Left renal cortex interstitium (tissue), 4 donors: Measurements from ENCODE around the gene EP400. TPM values are rescaled to one million over a fixed set of nuclear protein-coding genes. Genes with fewer than 3 reads are reported as not detected.

ENCODE experiments used
- DNase-seq, 4 donors: peaks; one replicate each; pipeline ENCODE4 v3.0.0-alpha.2; 2013; ENCODE audit warnings: low read depth in 4 of 4, low spot score in 2 of 4, missing footprints in 1 of 4
- polyA plus RNA-seq, 4 donors: library from polyadenylated mRNA; unstranded; fragments of 120-200 nt; gene quantifications; one replicate each; pipeline ENCODE4 v1.2.1, GENCODE V29; 2013; ENCODE audit not compliant: insufficient read length in 4 of 4

Gene EP400
- polyA plus RNA-seq, 4 donors: 26.9 to 48.3 (median 37.4) TPM

DNA sequence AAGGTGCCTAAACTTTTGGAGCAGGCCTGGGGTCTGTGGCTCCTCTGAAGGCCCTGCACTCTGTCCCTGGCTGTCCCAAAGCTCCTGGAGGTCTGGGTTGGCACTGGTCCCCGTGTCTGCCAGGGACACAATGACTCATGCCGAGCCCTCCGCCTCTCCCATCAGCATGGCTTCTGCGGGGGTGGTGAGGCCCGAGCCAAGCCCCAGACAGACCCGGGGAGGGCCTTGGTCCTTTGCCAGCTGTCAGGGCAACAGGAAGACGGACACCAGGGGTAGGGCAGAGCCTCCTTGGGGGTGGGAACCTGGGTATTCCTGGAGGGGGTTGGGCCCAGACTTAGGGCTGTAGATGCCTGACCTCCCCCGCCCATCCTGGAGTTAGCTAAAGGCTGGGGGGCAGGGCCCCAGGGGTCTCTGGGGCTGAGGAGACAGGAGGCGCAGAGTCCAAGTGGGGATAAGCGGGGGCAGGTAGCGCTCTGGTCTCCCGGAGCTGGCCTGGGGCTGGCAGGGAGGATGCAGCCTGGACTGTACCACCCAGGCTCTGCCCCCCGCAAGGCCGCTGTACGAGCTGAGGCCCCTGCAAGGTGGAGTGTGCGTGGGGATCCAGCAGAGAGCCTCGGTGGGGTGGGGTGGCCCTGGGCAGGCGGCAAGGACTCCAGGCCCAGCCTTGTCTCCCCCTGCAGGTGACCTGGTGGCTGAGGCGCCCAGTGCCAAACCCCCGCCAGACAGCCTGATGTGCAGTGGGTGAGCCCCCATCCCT lies 37.0 kb upstream of the EP400 start:
- DNase-seq: no peak

DNA sequence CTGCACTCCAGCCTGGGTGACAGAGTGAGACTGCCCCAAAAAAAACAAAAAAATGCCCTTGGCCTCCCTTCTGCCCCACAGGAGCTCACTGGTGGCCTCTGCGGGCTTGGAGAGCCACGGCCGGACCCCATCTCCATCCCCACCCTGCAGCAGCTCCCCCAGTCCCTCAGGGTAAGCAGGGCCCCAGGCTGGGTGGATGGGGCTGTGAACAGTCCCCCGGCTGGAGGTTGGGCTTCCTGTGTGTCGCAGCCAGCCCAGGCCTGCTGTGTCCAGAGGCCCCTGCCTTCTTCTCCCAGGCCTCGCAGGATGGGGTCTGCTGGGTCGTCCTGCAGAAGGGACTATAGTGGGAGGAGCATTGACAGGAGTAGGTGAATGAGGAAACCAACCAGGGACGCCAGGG lies 36.1 kb upstream of the EP400 start:
- no peak for DNase-seq

DNA sequence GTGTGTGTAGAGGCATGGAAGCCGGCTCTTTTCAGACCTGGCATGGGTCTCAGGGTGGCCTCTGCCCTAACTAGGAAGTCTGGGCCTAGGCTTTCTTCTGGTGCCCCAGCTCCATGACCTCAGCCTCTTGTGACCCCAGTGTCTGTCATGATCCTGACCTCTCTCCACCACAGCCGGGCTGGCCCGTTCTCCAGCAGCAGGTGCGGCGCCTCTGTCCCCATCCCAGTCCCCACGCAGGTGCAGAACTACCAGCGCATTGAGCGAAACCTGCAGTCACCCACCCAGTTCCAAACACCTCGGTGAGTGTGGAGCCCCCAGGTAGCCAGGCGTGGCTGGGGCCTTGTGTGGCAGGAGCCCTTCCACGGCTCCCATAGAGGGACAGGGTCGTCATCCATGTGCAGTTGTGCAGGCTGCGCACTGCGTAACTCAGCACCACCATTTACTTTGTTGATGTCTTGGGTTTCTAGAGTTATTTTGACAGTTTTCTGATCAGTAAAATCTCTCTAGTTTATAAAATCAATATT lies 35.5 kb upstream of the EP400 start:
- DNase-seq: no peak

DNA sequence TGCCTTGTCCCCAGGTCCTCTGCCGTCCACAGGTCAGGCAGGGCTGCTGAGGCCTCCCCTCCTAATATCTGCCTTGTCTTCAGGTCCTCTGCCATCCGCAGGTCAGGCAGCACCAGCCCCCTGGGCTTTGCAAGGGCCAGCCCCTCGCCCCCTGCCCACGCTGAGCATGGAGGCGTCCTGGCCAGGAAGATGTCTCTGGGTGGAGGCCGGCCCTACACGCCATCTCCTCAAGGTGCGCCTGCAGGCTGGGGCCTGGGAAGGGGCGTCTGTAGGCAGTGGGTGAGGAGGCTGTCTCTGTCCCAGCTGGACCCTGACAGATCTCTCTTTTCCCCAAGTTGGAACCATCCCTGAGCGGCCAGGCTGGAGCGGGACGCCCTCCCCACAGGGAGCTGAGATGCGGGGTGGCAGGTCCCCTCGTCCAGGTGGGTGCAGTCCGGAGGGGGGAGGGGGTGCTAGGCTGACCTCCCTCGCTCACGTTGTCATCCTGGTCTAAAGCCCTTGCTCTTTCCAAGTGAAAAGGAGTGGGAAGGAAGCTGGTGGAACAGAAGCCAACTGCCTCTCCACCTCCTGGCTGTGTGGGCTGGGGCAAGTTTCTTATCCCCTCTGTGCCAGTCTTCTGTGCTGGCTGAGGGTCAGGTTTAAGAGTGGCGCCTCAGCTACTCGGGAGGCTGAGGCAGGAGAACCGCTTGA lies 34.6 kb upstream of the EP400 start:
- DNase-seq: no peak

DNA sequence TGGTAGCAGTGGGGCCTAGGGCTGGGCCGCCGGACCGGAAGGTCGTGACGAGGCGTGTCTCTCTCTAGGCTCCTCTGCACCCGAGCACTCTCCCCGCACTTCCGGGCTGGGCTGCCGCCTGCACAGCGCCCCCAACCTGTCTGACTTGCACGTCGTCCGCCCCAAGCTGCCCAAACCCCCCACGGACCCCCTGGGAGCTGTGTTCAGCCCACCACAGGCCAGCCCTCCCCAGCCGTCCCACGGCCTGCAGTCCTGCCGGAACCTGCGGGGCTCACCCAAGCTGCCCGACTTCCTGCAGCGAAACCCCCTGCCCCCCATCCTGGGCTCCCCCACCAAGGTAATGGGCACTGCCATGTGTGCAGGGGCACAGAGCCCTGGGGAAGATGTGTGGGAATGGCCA lies 33.9 kb upstream of the EP400 start:
- DNase-seq: no peak

DNA sequence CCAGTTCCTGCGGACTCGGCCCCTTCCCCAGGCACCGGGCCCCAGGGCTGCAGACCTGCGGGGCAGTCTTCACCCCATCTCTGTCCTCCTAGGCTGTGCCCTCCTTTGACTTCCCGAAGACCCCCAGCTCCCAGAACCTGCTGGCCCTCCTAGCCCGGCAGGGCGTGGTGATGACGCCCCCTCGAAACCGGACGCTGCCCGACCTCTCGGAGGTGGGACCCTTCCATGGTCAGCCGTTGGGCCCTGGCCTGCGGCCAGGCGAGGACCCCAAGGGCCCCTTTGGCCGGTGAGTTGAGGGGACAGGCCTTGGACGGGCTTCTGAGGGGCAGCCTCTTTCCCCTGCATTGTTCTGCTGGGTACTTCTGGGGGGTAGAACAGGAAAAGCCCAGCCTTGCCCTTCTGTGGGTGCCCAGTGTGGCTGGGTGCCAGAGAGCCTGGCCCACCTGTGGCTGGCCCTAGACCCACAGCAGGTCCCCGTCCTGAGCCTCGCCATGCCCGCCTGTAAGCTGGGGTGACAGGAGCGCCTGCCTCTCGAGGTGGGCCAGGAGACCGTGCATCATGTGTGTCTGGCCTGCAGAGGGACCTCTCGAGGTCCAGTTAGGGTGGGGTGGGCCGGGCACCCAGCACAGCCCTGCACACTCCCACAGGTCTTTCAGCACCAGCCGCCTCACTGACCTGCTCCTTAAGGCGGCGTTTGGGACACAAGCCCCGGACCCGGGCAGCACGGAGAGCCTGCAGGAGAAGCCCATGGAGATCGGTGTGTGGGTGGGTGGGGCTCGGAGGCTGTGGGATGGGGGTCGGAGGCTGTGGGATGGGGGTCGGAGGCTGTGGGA lies 33.2 kb upstream of the EP400 start:
- no peak for DNase-seq

DNA sequence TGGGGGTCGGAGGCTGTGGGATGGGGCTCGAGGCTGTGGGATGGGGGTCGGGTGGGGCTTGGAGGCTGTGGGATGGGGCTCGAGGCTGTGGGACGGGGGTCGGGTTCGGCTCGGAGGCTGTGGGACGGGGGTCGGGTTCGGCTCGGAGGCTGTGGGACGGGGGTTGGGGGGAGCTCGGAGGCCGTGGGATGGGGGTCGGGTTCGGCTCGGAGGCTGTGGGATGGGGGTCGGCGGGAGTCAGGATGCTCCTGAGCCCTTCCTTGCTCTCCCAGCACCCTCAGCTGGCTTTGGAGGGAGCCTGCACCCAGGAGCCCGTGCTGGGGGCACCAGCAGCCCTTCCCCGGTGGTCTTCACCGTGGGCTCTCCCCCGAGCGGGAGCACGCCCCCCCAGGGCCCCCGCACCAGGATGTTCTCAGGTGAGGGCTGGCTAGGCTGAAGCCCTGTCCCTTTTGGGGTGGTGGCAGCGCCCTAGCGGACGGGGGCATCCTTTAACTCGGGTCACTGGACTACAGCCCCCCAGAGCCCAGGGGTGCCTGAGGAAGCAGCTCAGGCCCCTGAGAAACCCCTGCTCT lies 32.5 kb upstream of the EP400 start:
- no peak for DNase-seq

DNA sequence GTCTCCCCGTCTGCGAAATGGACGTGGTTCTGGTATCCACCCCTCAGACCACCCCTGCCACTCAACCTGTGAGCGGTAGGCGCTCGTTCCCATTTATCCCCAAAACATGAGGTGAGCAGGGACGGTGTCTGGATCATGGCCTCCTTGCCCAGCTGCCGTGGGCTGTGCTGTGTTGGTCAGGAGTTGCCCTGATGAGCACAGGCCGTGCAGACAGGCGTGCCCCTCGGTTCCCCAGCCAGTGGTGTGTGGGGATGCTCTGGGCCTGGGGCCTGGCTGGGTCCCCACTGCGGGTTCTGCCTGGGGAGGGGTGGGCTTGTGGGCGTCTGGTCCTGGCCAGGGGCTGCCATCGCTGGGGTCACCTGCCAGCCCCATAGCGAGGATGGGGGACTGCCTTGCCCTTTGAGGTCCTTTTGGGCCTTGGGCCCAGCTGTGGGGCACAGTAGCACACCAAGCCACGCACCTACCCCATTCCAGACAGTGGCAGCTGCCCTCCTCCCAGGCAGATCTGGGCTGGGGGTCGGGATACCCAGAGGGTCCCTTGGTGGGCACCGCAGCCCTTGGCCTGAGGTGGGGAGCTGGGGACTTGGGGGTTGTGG lies 31.9 kb upstream of the EP400 start:
- DNase-seq: no peak

DNA sequence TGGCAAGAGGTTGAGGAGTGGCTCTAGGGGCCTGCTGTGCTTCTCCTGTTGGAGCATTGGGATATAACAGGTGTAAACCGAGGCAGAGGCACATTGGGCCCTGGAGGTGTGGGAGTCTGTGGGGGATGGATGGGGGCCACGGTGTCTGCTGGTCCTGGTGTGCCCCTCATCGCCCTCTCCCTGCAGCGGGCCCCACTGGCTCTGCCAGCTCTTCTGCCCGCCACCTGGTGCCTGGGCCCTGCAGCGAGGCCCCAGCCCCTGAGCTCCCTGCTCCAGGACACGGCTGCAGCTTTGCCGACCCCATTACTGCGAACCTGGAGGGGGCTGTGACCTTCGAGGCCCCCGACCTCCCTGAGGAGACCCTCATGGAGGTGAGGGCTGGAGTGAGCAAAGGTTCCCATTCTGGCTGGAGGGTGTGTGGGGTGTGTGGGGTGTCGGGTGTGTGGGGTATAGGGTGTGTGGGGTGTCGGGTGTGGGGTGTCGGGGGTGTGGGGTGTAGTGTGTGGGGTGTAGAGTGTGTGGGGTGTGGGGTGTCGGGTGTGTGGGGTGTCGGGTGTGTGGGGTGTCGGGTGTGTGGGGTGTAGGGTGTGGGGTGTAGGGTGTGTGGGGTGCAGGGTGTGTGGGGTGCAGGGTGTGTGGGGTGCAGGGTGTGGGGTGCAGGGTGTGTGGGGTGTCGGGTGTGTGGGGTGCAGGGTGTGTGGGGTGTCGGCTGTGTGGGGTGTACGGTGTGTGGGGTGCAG lies 31.3 kb upstream of the EP400 start:
- DNase-seq: no peak

DNA sequence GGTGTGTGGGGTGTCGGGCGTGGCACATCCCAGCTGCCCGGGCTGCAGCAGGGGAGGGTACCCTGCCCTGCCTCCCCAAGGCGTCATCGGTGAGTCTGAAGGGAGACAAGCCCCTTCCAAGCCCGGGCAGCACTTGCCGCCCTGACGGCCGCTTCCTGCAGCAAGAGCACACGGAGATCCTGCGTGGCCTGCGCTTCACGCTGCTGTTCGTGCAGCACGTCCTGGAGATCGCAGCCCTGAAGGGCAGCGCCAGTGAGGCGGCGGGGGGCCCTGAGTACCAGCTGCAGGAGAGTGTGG lies 30.7 kb upstream of the EP400 start:
- DNase-seq: no peak

DNA sequence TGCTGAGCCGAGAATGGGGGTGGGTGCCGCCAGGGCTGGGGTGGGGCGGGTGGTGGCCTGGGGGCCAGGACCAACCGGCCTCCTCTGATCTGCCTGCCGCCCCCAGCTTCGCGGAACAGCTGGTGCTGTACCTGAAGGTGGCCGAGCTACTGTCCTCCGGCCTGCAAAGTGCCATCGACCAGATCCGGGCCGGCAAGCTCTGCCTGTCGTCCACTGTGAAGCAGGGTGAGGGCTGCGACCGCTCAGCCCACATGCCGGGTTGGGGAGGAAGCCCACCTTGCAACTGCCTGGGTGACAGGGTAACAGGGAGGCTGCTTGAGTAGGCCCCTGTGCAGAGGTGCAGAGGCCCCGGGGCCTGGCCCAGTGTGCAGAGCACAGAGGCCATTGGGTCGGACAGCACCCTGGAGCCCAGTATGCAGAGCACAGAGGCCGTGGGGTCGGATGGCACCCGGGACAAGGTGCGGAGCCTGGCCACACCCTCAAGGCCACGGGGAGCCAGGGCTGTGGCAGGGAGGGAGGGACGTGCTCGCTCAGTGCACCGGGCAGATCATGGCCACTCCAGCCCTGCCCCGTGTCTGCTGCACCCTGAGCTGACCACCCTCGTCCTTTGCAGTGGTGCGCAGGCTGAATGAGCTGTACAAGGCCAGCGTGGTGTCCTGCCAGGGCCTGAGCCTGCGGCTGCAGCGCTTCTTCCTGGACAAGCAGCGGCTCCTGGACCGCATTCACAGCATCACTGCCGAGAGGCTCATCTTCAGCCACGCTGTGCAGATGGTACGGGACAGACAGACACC lies 30.2 kb upstream of the EP400 start:
- no peak for DNase-seq

DNA sequence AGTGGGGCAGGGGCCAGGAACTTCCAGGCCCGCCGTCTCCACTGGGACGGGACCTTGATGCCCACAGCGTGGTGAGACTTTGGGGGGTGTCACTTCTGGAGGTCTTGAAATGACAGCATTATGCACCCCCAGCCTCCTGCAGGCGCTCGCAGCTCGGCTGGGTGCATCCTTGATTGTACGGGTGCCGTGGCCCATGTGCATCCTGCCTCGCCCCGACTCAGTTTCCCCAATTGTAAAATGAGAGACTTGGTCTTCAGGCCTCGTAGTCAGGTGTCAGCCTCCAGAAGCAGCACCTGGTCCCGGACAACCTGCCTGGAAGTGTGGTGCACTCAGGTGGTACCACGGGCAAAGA lies 29.6 kb upstream of the EP400 start:
- no peak for DNase-seq

DNA sequence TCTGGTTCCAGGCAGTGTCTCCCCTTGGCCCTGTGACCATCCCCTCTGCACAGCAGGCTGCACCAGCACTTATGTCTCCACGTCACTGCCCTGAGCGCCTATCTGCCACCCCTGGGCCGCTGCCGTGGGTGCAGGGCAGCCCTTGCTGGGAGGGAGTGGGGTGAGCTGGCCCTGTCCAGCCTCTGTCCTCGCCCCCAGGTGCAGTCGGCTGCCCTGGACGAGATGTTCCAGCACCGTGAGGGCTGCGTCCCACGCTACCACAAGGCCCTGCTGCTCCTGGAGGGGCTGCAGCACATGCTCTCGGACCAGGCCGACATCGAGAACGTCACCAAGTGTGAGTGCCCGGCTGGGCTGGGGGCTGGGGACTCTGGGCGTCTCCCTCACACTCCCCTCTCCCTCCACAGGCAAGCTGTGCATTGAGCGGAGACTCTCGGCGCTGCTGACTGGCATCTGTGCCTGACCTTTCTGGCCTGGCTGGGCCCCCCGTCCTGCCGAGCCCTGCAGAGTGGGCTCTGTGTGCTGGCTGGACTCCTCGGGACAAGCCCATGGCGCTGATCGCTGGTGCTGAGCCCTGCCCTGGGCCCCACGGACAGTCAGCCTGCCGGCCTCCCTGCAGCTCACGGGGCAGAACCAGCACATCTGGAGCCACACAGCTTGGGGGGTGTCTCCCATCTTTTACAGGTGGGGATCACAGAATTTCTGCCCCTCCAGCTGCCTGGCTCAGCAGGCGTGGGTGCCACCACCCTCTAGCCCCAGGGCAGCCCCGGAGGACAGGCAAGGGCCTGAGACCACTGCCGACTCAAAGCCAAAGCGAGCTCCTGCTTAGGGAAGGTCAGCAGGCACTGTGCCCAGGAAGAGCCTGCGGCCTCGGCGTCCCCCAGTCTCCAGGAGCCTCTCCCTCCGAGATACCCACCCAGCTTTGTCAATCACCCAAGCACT lies 28.6 kb upstream of the EP400 start:
- no peak for DNase-seq

DNA sequence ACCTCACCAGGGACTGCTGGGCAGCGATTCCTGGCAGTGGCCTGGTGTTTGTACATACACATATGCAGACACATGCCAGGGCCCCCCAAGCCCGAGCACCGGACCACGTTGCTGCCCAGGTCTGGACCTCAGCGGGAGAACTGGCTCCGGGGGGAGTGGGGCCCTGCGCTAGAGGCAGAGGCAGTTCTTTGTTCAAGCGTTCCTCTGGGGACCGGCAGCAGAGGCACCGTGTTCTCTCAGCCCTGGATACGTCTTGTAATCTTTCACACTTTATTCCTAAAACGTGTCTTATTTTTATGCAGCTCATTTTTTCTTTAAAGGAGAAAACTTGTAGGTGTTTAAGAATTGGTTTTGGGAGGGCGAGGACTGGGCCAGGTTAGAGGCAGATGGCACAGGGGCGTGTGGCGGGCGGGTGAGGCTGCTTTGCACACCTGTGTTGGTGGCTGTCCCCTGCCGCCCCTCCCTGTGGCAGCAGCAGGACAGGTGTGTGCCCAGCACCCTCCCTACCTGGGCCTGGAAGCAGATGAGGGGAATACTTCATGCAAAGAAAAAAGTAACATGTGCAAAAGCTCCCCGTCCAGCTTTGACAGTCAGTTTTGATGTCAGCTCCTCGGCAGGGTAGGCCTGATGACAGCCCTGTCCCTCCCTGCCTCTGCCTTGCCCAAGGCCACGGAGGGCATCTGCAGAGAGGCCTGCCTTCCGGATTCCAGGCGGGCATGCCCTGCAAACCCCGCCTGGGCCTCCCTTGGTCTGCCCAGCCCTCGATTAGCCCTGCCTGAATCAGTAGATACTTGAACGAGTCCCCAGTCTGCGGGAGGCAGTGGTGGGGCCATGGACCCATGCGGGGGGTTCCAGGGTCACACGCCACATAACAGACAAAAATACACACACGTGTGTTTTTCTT lies 27.6 kb upstream of the EP400 start:
- DNase-seq: no peak

DNA sequence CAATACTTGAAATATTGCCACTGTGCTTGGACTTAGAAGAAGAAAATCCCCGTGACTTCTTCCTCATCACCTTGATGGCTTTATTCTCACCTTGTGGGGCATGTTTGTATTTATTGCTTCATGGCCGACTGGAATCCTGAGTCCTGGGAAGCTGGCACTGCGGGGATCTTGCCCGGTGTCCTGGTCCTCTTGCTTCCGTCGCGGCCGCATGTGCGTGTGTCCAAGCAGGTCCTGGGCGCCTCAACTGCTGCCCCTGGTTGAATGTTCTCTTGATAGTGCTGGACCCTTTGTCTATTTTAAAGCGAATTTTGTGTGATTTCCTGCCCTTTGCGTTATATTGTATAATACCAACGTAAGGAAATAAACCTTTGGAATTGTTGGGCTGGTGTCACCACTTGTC lies 27.0 kb upstream of the EP400 start:
- DNase-seq: no peak

DNA sequence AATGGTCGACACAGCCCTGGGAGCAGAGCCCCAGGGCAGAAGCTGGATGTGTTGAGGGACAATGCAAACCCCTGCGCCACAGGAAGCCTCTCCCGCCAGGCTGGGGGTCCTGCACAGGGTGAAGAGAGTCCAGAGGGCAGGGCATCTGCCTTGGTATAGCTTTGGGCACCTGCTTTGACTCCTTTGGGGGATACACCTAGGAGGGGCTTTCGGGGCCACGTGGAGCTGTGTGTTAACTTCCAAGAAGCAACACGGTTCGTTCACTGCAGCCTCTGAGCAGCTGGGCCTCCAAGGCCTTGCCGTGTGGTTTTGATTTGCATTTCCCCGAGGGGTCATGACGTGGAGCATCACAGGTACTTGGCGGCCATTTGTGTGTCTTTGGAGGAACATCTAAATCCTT lies 26.5 kb upstream of the EP400 start:
- no peak for DNase-seq
